ENCODE data around the gene MAPK11.
A peak's percentile ranks its signal among the peaks of the same experiment; 100 is the strongest.

Gene MAPK11

GRCh38 chr22:50221410-50222300 is 48.5 kb downstream of the MAPK11 start:
- DNase-seq, result no peak

GRCh38 chr22:50220603-50221409 is 49.4 kb downstream of the MAPK11 start:
- DNase-seq, result no peak

GRCh38 chr22:50219800-50220602 is 50.2 kb downstream of the MAPK11 start:
- DNase-seq, result no peak

- peak; percentile 64 for DNase-seq
Observed at GRCh38 chr22:50218996-50219727, 51.0 kb downstream of the MAPK11 start.

GRCh38 chr22:50218153-50218995 is 51.8 kb downstream of the MAPK11 start:
- DNase-seq, result no peak

- no peak for DNase-seq
Observed at GRCh38 chr22:50217543-50218152, 52.5 kb downstream of the MAPK11 start.

GRCh38 chr22:50216684-50217520 is 53.3 kb downstream of the MAPK11 start:
- DNase-seq, result no peak

GRCh38 chr22:50216055-50216683 is 54.0 kb downstream of the MAPK11 start:
- no peak for DNase-seq

- no peak for DNase-seq
Observed at GRCh38 chr22:50215297-50216054, 54.7 kb downstream of the MAPK11 start.
